Measurements from ENCODE around the gene ALG9.

GRCh38 chr11:111871693-111872161 lies 346 bp upstream of the ALG9 start:
- no peak for TF ChIP-seq CTCF (IDR thresholded peaks at IDR 0.05 in 2 of 3, conservative IDR thresholded peaks at IDR 0.05 in 1 of 3; ENCODE audit: control insufficient read depth in 2 of 3, extremely low read depth in 1 of 3, insufficient read depth in 1 of 3, low read depth in 3 of 3, low read length in 3 of 3)
- TF ChIP-seq ELK1 (IDR thresholded peaks at IDR 0.05; ENCODE audit: low read depth, low read length) = no peak

All from GM12878 (cell line).